BJ (cell line): Measurements from ENCODE around the gene MYOF. TPM values are rescaled to one million over a fixed set of nuclear protein-coding genes. Genes with fewer than 3 reads are reported as not detected.

ENCODE experiments used
- CTCF ChIA-PET: fragments of 350-600 bp; formaldehyde crosslinking; extraction: SDS; loops from one replicate; lab custom pipeline; 2021; ENCODE audit warnings: antibody characterized with exemption, inconsistent platforms; lab: Yijun Ruan, JAX
- POLR2A ChIA-PET: fragments of 300-600 bp; sonication (Branson Sonifier 250); formaldehyde crosslinking; extraction: SDS; loops from one replicate; lab custom pipeline; 2021; ENCODE audit warnings: antibody characterized with exemption; lab: Charles Lee
- DNase-seq: peaks from one replicate; pipeline ENCODE4 v3.0.0-alpha.2; 2011; ENCODE audit warnings: low read depth
- H3K27me3 ChIP-seq: 2 replicates; pipeline ENCODE4 v1.6.0; 2011; ENCODE audit warnings: low read length; ENCODE audit not compliant: control insufficient read depth, insufficient read depth
- H3K36me3 ChIP-seq: 2 replicates; pipeline ENCODE4 v1.5.1; 2011; ENCODE audit warnings: low read length; ENCODE audit not compliant: control insufficient read depth, insufficient read depth
- H3K4me3 ChIP-seq: 2 replicates; pipeline ENCODE4 v1.5.1; 2011; ENCODE audit warnings: low read depth, mild to moderate bottlenecking, control low read depth, low read length
- polyA plus RNA-seq: library from polyadenylated mRNA; depleted of rRNA; stranded (reverse); fragments of >200 nt; gene quantifications from 2 replicates; pipeline ENCODE4 v1.2.3, GENCODE V29; 2011
- TF ChIP-seq, protein P1 (sequence below): IDR thresholded peaks from 2 replicates; pipeline ENCODE4 v1.5.1; 2011; ENCODE audit warnings: low read depth, mild to moderate bottlenecking, control low read depth, inconsistent platforms, low read length, moderate library complexity; ENCODE audit not compliant: insufficient read depth

Gene MYOF
- polyA plus RNA-seq, 1 experiment = 355 TPM

DNA sequence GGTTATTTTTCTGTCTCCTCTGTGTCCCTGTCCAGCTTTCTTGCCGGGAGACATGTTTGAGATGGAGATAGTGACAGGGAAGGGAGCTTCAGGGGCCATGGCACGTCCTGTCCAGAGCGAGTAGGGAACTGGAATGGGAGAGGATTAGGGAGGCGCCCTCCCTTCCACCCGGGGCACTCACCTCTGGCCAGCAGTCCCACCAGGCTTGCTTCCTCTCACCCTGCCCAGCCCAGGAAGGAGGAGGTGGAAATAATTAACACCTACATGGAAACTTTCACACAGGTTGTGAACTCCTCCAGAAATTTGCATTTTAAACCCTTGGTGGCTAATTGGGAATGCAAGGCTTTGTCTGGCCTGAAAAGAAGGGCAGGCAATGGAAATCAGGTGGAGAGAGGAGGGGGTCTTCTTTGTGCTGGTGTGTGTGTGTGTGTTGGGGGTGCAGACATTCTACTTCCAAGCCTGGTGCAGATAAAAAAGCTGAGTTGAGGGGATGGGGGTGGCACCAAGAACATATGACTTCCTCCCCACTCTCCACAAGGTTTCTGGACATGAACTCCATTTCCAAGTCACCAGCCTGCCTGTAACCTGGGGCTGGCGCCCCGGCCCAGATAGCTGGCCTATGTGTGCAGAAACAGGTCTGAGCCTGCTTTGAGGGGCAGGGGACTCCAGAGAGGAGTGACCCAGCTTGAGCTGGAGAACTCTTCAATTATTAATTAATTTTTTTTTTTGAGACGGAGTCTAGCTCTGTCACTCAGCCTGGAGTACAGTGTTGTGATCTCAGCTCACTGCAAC is 209.1 kb downstream of the MYOF start:
- ChIA-PET POLR2A (no interaction called here), CTCF (interaction anchor here (0.6 kb wide), 1 partner anchor 26 kb away, joined by 3 read pairs; no protein-coding TSS in a partner anchor)
- Histone ChIP-seq H3K36me3 (no peaks in the 10 kb centered on the region), H3K27me3 (peaks cover 1% of the 10 kb centered on the region; the same call in 1 of the 2 replicates), H3K4me3 (no peak overlapping the region)
- TF ChIP-seq, protein P1, sequence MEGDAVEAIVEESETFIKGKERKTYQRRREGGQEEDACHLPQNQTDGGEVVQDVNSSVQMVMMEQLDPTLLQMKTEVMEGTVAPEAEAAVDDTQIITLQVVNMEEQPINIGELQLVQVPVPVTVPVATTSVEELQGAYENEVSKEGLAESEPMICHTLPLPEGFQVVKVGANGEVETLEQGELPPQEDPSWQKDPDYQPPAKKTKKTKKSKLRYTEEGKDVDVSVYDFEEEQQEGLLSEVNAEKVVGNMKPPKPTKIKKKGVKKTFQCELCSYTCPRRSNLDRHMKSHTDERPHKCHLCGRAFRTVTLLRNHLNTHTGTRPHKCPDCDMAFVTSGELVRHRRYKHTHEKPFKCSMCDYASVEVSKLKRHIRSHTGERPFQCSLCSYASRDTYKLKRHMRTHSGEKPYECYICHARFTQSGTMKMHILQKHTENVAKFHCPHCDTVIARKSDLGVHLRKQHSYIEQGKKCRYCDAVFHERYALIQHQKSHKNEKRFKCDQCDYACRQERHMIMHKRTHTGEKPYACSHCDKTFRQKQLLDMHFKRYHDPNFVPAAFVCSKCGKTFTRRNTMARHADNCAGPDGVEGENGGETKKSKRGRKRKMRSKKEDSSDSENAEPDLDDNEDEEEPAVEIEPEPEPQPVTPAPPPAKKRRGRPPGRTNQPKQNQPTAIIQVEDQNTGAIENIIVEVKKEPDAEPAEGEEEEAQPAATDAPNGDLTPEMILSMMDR = no peak
- DNase-seq = no peak

DNA sequence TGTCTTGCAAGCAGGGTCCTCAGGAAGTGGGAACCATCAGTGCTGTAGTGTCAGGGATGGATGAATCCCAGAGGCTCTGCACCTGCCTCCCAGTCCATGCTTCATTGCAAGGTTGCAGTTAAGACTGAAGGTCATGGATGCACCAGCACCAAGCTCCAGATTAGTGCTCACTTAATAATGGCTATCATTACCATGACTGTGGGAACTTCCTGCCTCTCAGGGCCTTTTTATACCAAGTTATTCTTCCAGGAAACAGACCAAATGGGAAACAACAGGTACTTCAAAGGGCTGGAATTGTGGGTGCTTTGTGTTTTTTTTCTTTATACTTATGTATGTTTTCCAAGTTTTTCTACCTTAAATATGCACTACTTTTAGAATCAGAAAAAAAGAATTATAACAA is 210.8 kb downstream of the MYOF start:
- Histone ChIP-seq H3K4me3 (no peak overlapping the region), H3K27me3 (peaks cover 1% of the 10 kb centered on the region; the same call in 1 of the 2 replicates), H3K36me3 (no peaks in the 10 kb centered on the region)
- ChIA-PET POLR2A (no interaction called here), CTCF (interaction anchor here (0.5 to 0.8 kb wide), 2 partner anchors 13 to 238 kb away, joined by 3 to 4 read pairs; no protein-coding TSS in a partner anchor)
- DNase-seq = no peak
- TF ChIP-seq, protein P1 = no peak

DNA sequence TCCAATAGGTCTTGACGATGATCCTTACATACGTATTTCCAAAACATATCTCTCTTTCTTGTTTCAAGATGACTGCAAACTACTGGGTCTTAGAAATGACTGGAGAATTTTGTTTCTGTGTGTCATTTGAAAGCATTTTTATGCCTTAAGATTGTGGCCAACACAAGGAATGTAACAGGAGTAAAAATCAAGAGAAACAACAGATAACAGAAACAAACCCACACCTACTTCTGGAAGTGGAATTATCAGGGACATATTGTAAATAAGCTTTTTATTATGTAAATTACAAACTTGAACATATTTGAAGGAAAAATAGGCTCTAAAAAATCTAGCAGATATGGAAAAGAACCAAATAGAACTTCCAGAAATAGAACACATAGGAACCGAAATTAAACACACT is 212.9 kb downstream of the MYOF start:
- TF ChIP-seq, protein P1 = no peak
- H3K36me3 ChIP-seq = no peaks in the 10 kb centered on the region
- no peak for DNase-seq
- CTCF ChIA-PET = no interaction called here
- POLR2A ChIA-PET = no interaction called here
- no peak overlapping the region for H3K4me3 ChIP-seq
- H3K27me3 ChIP-seq = peaks cover 4% of the 10 kb centered on the region; the same call in 1 of the 2 replicates

DNA sequence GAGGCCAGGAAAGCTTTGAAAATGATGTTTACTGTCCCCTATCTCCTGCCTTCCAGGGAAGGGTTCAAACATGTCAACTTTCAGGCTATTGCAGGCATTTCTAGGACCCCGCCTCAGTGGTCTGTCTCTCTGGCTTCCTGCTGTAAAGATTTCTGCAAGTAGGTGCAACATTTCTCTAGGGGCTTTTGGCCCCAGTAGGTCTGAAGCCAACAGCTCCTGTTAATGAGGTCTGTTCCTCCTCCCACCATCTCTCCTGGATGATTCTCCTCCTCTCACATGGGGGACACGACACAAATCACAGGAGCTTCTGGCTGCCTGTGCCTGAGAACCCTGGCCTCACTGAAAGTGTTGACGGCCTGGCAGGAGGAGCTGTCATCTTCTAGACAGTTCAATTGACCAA is 214.1 kb downstream of the MYOF start:
- peaks cover 4% of the 10 kb centered on the region; the same call in 1 of the 2 replicates for H3K27me3 ChIP-seq
- no peaks in the 10 kb centered on the region for H3K36me3 ChIP-seq
- DNase-seq = no peak
- H3K4me3 ChIP-seq = no peak overlapping the region
- CTCF ChIA-PET = interaction anchor here (0.5 to 1.6 kb wide), 5 partner anchors 10 to 1728 kb away, joined by 3 to 4 read pairs (median 3); no protein-coding TSS in a partner anchor
- POLR2A ChIA-PET = no interaction called here
- TF ChIP-seq, protein P1 = no peak

DNA sequence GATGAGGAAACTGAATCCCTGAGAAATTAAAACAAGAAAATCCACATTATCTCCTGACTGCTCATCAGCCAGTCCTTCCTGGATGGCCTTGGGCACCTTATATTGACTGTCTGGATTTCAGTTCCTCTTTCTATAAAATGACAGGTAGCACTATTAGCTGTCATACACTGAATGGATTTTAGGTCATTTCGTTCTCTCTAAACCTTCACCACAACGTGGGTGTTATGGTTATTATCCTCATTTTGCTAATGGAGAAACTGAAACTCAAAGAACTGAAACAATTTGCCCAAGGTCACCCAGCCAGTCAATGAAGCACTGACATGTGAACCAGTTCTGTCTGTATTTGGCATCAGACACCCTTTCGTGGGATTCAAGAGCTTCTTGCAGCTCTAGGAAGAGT is 214.6 kb downstream of the MYOF start:
- ChIA-PET CTCF (interaction anchor here (0.5 to 1.6 kb wide), 4 partner anchors 10 to 88 kb away, joined by 3 to 4 read pairs (median 3); no protein-coding TSS in a partner anchor), POLR2A (no interaction called here)
- H3K27me3 ChIP-seq = peaks cover 2% of the 10 kb centered on the region; the same call in 1 of the 2 replicates
- H3K36me3 ChIP-seq = no peaks in the 10 kb centered on the region
- no peak overlapping the region for H3K4me3 ChIP-seq
- DNase-seq = no peak
- TF ChIP-seq, protein P1 = no peak
